Measurements from ENCODE around the gene VCAM1. TPM values are rescaled to one million over a fixed set of nuclear protein-coding genes. Genes with fewer than 3 reads are reported as not detected.

The VCAM1 gene
- total RNA-seq, 1 experiment from 2014 or later, result 0.08 TPM

DNA sequence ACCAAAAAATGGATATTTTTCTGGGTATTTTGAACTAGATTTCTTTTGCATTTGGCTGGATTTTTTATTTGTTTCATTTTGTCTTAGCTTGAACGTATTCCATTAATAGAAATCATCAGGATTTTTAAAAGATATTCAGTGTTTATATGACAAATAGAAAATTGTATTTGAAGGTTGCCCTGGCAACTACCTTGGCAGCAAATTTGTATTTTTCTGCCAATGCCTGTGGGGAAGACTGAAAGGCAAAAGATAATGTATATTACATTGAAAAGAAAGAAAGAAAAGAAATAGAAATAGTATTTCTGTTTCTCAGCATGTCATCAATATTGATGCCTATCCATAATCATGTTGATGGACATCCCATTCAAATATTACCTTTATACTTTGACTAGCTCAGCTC, 16.8 kb downstream of the VCAM1 start:
- Histone ChIP-seq H3K36me3 (ENCODE audit: control insufficient read depth, insufficient read depth, low read length) (no peaks in the 10 kb centered on the region), H3K4me3 (ENCODE audit: low read depth in 2 of 2, low read length in 2 of 2) (no peak overlapping the region), H3K9me3 (ENCODE audit: control insufficient read depth, insufficient read depth, low read depth, low read length) (no peaks in the 10 kb centered on the region), H3K4me1 (ENCODE audit: control insufficient read depth, insufficient read depth, low read length) (no peaks in the 10 kb centered on the region), H3K27me3 (ENCODE audit: control insufficient read depth, insufficient read depth, low read length) (no peaks in the 10 kb centered on the region), H3K27ac (ENCODE audit: low read length) (no peak overlapping the region)
- DNase-seq (ENCODE audit: low read depth, low spot score) (no peak), ATAC-seq (no peak)
- CTCF ChIA-PET, result no interaction called here
- in situ Hi-C loops (cut with HindIII; ENCODE audit: low pct_unique_long_range_greater_than_20kb, low sequenced_read_pairs), result no loop called here
- POLR2A ChIA-PET, result no interaction called here
- intact Hi-C loops (cut with micrococcal nuclease; ENCODE audit: unreplicated experiment), result no loop called here
- BruUV-seq (replicated peaks), result no TSS peak
- TF ChIP-seq, protein P1, sequence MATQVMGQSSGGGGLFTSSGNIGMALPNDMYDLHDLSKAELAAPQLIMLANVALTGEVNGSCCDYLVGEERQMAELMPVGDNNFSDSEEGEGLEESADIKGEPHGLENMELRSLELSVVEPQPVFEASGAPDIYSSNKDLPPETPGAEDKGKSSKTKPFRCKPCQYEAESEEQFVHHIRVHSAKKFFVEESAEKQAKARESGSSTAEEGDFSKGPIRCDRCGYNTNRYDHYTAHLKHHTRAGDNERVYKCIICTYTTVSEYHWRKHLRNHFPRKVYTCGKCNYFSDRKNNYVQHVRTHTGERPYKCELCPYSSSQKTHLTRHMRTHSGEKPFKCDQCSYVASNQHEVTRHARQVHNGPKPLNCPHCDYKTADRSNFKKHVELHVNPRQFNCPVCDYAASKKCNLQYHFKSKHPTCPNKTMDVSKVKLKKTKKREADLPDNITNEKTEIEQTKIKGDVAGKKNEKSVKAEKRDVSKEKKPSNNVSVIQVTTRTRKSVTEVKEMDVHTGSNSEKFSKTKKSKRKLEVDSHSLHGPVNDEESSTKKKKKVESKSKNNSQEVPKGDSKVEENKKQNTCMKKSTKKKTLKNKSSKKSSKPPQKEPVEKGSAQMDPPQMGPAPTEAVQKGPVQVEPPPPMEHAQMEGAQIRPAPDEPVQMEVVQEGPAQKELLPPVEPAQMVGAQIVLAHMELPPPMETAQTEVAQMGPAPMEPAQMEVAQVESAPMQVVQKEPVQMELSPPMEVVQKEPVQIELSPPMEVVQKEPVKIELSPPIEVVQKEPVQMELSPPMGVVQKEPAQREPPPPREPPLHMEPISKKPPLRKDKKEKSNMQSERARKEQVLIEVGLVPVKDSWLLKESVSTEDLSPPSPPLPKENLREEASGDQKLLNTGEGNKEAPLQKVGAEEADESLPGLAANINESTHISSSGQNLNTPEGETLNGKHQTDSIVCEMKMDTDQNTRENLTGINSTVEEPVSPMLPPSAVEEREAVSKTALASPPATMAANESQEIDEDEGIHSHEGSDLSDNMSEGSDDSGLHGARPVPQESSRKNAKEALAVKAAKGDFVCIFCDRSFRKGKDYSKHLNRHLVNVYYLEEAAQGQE (IDR thresholded peaks at IDR 0.05; ENCODE audit: insufficient read depth in 1 of 2, low read depth in 2 of 2, low read length in 1 of 2), result no peak
- TF ChIP-seq SIN3A (IDR thresholded peaks at IDR 0.05; ENCODE audit: borderline replicate concordance, insufficient read depth, low read depth, low read length), result no peak
- TF ChIP-seq POLR2AphosphoS5 (IDR thresholded peaks at IDR 0.05; ENCODE audit: low read depth, low read length), result no peak

- in situ Hi-C loops (cut with HindIII; ENCODE audit: low pct_unique_long_range_greater_than_20kb, low sequenced_read_pairs) (no loop called here), intact Hi-C loops (cut with micrococcal nuclease; ENCODE audit: unreplicated experiment) (no loop called here)
- ChIA-PET POLR2A (no interaction called here), CTCF (no interaction called here)
- no peaks in the 10 kb centered on the region for H3K4me1 ChIP-seq (ENCODE audit: control insufficient read depth, insufficient read depth, low read length)
- no peaks in the 10 kb centered on the region for H3K27me3 ChIP-seq (ENCODE audit: control insufficient read depth, insufficient read depth, low read length)
- H3K4me3 ChIP-seq (ENCODE audit: low read depth in 2 of 2, low read length in 2 of 2), result no peak overlapping the region
- BruUV-seq (replicated peaks), result no TSS peak
- DNase-seq (ENCODE audit: low read depth, low spot score) (no peak), ATAC-seq (no peak)
- no peaks in the 10 kb centered on the region for H3K9me3 ChIP-seq (ENCODE audit: control insufficient read depth, insufficient read depth, low read depth, low read length)
- TF ChIP-seq SIN3A (IDR thresholded peaks at IDR 0.05; ENCODE audit: borderline replicate concordance, insufficient read depth, low read depth, low read length), result no peak
- TF ChIP-seq, protein P2, sequence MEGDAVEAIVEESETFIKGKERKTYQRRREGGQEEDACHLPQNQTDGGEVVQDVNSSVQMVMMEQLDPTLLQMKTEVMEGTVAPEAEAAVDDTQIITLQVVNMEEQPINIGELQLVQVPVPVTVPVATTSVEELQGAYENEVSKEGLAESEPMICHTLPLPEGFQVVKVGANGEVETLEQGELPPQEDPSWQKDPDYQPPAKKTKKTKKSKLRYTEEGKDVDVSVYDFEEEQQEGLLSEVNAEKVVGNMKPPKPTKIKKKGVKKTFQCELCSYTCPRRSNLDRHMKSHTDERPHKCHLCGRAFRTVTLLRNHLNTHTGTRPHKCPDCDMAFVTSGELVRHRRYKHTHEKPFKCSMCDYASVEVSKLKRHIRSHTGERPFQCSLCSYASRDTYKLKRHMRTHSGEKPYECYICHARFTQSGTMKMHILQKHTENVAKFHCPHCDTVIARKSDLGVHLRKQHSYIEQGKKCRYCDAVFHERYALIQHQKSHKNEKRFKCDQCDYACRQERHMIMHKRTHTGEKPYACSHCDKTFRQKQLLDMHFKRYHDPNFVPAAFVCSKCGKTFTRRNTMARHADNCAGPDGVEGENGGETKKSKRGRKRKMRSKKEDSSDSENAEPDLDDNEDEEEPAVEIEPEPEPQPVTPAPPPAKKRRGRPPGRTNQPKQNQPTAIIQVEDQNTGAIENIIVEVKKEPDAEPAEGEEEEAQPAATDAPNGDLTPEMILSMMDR (IDR thresholded peaks at IDR 0.05), result no peak
- TF ChIP-seq, protein P1 (IDR thresholded peaks at IDR 0.05; ENCODE audit: insufficient read depth in 1 of 2, low read depth in 2 of 2, low read length in 1 of 2), result no peak
- TF ChIP-seq TCF7L2 (IDR thresholded peaks at IDR 0.05; ENCODE audit: low read depth, low read length), result no peak
- TF ChIP-seq POLR2AphosphoS5 (IDR thresholded peaks at IDR 0.05; ENCODE audit: low read depth, low read length), result no peak
- H3K36me3 ChIP-seq (ENCODE audit: control insufficient read depth, insufficient read depth, low read length), result no peaks in the 10 kb centered on the region
- H3K27ac ChIP-seq (ENCODE audit: low read length), result no peak overlapping the region
Observed at GRCh38 chr1:100736746-100737145, 17.2 kb downstream of the VCAM1 start.

Data from Panc1 (cell line).